IPS-18a (cell line): Measurements from ENCODE around the gene EXOC4.
"Not testable (repeated sequence)": the region's sequence is repeated elsewhere in the genome, so short reads cannot be mapped to it uniquely, and the experiment has no call there.

Experiments used
- H3K27ac ChIP-seq: one replicate; pipeline ENCODE4 v1.5.1; 2013; ENCODE audit warnings: low read length
- H3K27me3 ChIP-seq: one replicate; pipeline ENCODE4 v1.6.1; 2013; ENCODE audit warnings: mild to moderate bottlenecking, low read length; ENCODE audit not compliant: control insufficient read depth, insufficient read depth
- H3K36me3 ChIP-seq: one replicate; pipeline ENCODE4 v1.6.1; 2013; ENCODE audit warnings: low read depth, low read length; ENCODE audit not compliant: control insufficient read depth
- H3K4me1 ChIP-seq: one replicate; pipeline ENCODE4 v1.6.1; 2013; ENCODE audit warnings: low read depth, low read length; ENCODE audit not compliant: control insufficient read depth
- H3K4me3 ChIP-seq: one replicate; pipeline ENCODE4 v1.5.1; 2013; ENCODE audit warnings: low read length
- H3K9ac ChIP-seq: one replicate; pipeline ENCODE4 v1.6.1; 2013; ENCODE audit warnings: mild to moderate bottlenecking, low read length, moderate library complexity
- H3K9me3 ChIP-seq: one replicate; pipeline ENCODE4 v1.6.1; 2013; ENCODE audit warnings: low read depth, low read length; ENCODE audit not compliant: control insufficient read depth

Gene EXOC4

GRCh38 chr7:134067164-134067563 lies 814.3 kb downstream of the EXOC4 start:
- H3K27ac ChIP-seq, result no peak overlapping the region
- no peaks in the 10 kb centered on the region for H3K36me3 ChIP-seq
- H3K9ac ChIP-seq, result no peak overlapping the region
- no peaks in the 10 kb centered on the region for H3K4me1 ChIP-seq
- H3K4me3 ChIP-seq, result no peak overlapping the region
- H3K9me3 ChIP-seq, result no peaks in the 10 kb centered on the region
- H3K27me3 ChIP-seq, result no peaks in the 10 kb centered on the region

GRCh38 chr7:134068670-134069069 lies 815.8 kb downstream of the EXOC4 start:
- no peak overlapping the region for H3K4me3 ChIP-seq
- no peaks in the 10 kb centered on the region for H3K27me3 ChIP-seq
- no peaks in the 10 kb centered on the region for H3K9me3 ChIP-seq
- no peaks in the 10 kb centered on the region for H3K4me1 ChIP-seq
- no peak overlapping the region for H3K9ac ChIP-seq
- H3K36me3 ChIP-seq, result no peaks in the 10 kb centered on the region
- H3K27ac ChIP-seq, result no peak overlapping the region

GRCh38 chr7:134069187-134069586 lies 816.3 kb downstream of the EXOC4 start:
- H3K27ac ChIP-seq, result no peak overlapping the region
- no peaks in the 10 kb centered on the region for H3K4me1 ChIP-seq
- H3K27me3 ChIP-seq, result no peaks in the 10 kb centered on the region
- no peak overlapping the region for H3K9ac ChIP-seq
- no peaks in the 10 kb centered on the region for H3K9me3 ChIP-seq
- no peak overlapping the region for H3K4me3 ChIP-seq
- H3K36me3 ChIP-seq, result no peaks in the 10 kb centered on the region

GRCh38 chr7:134070673-134071072 lies 817.8 kb downstream of the EXOC4 start:
- Histone ChIP-seq H3K27ac (no peak overlapping the region), H3K9me3 (no peaks in the 10 kb centered on the region), H3K4me1 (no peaks in the 10 kb centered on the region), H3K9ac (no peak overlapping the region), H3K36me3 (no peaks in the 10 kb centered on the region), H3K4me3 (no peak overlapping the region), H3K27me3 (no peaks in the 10 kb centered on the region)

GRCh38 chr7:134071355-134072331 lies 818.8 kb downstream of the EXOC4 start:
- H3K27ac ChIP-seq, result no peak overlapping the region
- H3K36me3 ChIP-seq, result no peaks in the 10 kb centered on the region
- H3K9me3 ChIP-seq, result no peaks in the 10 kb centered on the region
- H3K4me1 ChIP-seq, result no peaks in the 10 kb centered on the region
- H3K4me3 ChIP-seq, result no peak overlapping the region
- H3K27me3 ChIP-seq, result no peaks in the 10 kb centered on the region
- H3K9ac ChIP-seq, result no peak overlapping the region

- Histone ChIP-seq H3K27me3 (no peaks in the 10 kb centered on the region), H3K36me3 (no peaks in the 10 kb centered on the region), H3K9ac (no peak overlapping the region), H3K4me3 (no peak overlapping the region), H3K9me3 (no peaks in the 10 kb centered on the region), H3K4me1 (no peaks in the 10 kb centered on the region), H3K27ac (no peak overlapping the region)
Measured at GRCh38 chr7:134073276-134073675, 820.4 kb downstream of the EXOC4 start.

- Histone ChIP-seq H3K9ac (no peak overlapping the region), H3K27ac (no peak overlapping the region), H3K4me3 (no peak overlapping the region), H3K27me3 (no peaks in the 10 kb centered on the region), H3K9me3 (no peaks in the 10 kb centered on the region), H3K36me3 (no peaks in the 10 kb centered on the region), H3K4me1 (no peaks in the 10 kb centered on the region)
Measured at GRCh38 chr7:134075799-134076198, 822.9 kb downstream of the EXOC4 start.

- H3K27me3 ChIP-seq, H3K27ac ChIP-seq, H3K9me3 ChIP-seq, H3K4me1 ChIP-seq, H3K36me3 ChIP-seq, H3K4me3 ChIP-seq, H3K9ac ChIP-seq: not testable (repeated sequence)
Measured at GRCh38 chr7:134077560-134077959, 824.7 kb downstream of the EXOC4 start.

GRCh38 chr7:134078991-134079390 lies 826.1 kb downstream of the EXOC4 start:
- Histone ChIP-seq H3K4me3 (no peak overlapping the region), H3K4me1 (no peaks in the 10 kb centered on the region), H3K27ac (no peak overlapping the region), H3K36me3 (no peaks in the 10 kb centered on the region), H3K27me3 (no peaks in the 10 kb centered on the region), H3K9ac (no peak overlapping the region), H3K9me3 (no peaks in the 10 kb centered on the region)

- Histone ChIP-seq H3K4me3 (no peak overlapping the region), H3K27me3 (no peaks in the 10 kb centered on the region), H3K9ac (no peak overlapping the region), H3K36me3 (no peaks in the 10 kb centered on the region), H3K9me3 (no peaks in the 10 kb centered on the region), H3K27ac (no peak overlapping the region), H3K4me1 (no peaks in the 10 kb centered on the region)
Measured at GRCh38 chr7:134081695-134082094, 828.8 kb downstream of the EXOC4 start.

GRCh38 chr7:134083766-134084487 lies 831.0 kb downstream of the EXOC4 start:
- Histone ChIP-seq H3K27ac (no peak overlapping the region), H3K9me3 (peaks cover 18% of the 10 kb centered on the region), H3K4me3 (no peak overlapping the region), H3K27me3 (no peaks in the 10 kb centered on the region), H3K36me3 (no peaks in the 10 kb centered on the region), H3K4me1 (no peaks in the 10 kb centered on the region), H3K9ac (no peak overlapping the region)
